Left ventricle myocardium inferior (tissue), 1 donor: ENCODE data around the gene EML6. TPM values are rescaled to one million over a fixed set of nuclear protein-coding genes. Genes with fewer than 3 reads are reported as not detected.

Source experiments
- DNase-seq: peaks from one replicate; pipeline ENCODE4 v3.0.0-alpha.2; 2020
- H3K27ac ChIP-seq: fragments of 200-600 bp; replicated peaks from 2 replicates; pipeline ENCODE4 v1.8.0; 2021
- H3K27me3 ChIP-seq: fragments of 200-600 bp; 2 replicates; pipeline ENCODE4 v1.8.0; 2021; ENCODE audit warnings: low read depth
- H3K36me3 ChIP-seq: fragments of 200-600 bp; 2 replicates; pipeline ENCODE4 v1.8.0; 2021
- H3K4me1 ChIP-seq: fragments of 200-600 bp; 2 replicates; pipeline ENCODE4 v1.8.0; 2021
- H3K4me3 ChIP-seq: fragments of 200-600 bp; 2 replicates; pipeline ENCODE4 v1.8.0; 2021; ENCODE audit warnings: mild to moderate bottlenecking, moderate library complexity
- H3K9me3 ChIP-seq: fragments of 200-600 bp; replicated peaks from 2 replicates; pipeline ENCODE4 v1.8.0; 2021
- intact Hi-C: fragments of 100-400 bp; cut with micrococcal nuclease; formaldehyde crosslinking; loops from one replicate; pipeline ENCODE4 v1.11.0; 2022
- long read RNA-seq: library from polyadenylated mRNA; unstranded; transcript quantifications from one replicate; pipeline ENCODE4 v2.0.0, GENCODE V29; 2021
- total RNA-seq: library from RNA; stranded (reverse); fragmentation: NEBNext Ultra II Directional; extraction: Animal tissue kit (Norgen Biotek cat#: 25700); gene quantifications from one replicate; pipeline ENCODE4 v1.2.1, GENCODE V29; 2021
- TF ChIP-seq, protein P1 (sequence below): fragments of 200-600 bp; IDR thresholded peaks from 2 replicates; pipeline ENCODE4 v1.8.0; 2021; ENCODE audit warnings: antibody characterized with exemption, mild to moderate bottlenecking, borderline replicate concordance
- donor health status: DM: no; HTN: yes; CAD: no; lungs with severe emphysema.

EML6 gene
- 0.77 TPM for total RNA-seq
- long read RNA-seq = 0 reads

DNA sequence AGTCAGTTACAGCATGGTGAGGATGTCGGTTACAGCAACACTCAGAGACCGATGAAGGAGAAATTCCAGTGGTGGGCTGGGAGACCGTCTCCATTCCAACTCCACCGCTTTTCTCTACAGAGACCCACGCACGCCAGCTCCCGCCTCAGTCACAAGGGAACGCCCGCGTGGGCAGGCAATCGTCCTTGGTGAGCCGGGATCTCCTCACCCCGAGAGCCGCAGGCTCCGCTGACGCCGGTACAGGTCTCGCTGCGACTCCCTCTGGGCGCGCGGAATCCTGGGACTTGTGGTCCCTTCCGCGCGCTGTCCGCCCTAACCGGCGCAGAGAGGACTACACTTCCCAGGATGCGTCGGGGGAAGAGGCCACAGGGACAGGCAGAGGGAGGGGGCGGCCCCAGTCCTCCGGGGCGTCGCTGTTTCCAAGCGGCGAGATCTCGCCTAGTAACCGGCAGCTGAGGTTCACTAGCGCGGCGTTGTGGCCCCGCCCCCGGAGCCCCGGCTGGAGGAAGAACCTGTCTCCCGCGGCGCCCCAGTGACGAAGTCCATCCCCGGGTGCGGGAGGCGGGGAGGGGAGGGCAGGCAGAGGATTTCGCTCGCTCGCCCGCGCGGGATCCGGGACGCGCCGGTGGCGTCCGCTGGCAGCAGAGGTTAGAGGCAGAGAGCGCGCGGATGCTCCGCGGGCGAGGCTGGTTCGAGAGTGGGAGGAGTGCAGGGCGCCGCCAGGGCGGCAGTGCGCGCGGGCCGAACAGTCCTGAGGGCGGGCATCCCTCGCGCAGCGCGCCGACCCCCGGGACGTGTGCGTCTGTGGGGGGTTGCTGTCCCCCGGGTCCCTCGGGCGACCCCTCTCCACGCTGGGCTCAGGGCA, at the start of gene EML6:
Gene EML6, plus strand, starts transcription at position 532 of the 865 bp plus-strand sequence. CDS start 1,400 bp downstream, outside the sequence.
- peak within 1 kb of the TSS; percentile 87 for H3K4me3 ChIP-seq
- H3K27me3 ChIP-seq = peaks cover 5% of the 10 kb centered on the region
- no peaks in the 10 kb centered on the region for H3K36me3 ChIP-seq
- peaks cover 25% of the 10 kb centered on the region for H3K4me1 ChIP-seq
- intact Hi-C loops = no loop called here
- TF ChIP-seq, protein P1, sequence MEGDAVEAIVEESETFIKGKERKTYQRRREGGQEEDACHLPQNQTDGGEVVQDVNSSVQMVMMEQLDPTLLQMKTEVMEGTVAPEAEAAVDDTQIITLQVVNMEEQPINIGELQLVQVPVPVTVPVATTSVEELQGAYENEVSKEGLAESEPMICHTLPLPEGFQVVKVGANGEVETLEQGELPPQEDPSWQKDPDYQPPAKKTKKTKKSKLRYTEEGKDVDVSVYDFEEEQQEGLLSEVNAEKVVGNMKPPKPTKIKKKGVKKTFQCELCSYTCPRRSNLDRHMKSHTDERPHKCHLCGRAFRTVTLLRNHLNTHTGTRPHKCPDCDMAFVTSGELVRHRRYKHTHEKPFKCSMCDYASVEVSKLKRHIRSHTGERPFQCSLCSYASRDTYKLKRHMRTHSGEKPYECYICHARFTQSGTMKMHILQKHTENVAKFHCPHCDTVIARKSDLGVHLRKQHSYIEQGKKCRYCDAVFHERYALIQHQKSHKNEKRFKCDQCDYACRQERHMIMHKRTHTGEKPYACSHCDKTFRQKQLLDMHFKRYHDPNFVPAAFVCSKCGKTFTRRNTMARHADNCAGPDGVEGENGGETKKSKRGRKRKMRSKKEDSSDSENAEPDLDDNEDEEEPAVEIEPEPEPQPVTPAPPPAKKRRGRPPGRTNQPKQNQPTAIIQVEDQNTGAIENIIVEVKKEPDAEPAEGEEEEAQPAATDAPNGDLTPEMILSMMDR = peak; percentile 44
- peak; percentile 97 for DNase-seq
- H3K9me3 ChIP-seq = no peaks in the 10 kb centered on the region
- peak within 1 kb of the TSS; percentile 83 for H3K27ac ChIP-seq

DNA sequence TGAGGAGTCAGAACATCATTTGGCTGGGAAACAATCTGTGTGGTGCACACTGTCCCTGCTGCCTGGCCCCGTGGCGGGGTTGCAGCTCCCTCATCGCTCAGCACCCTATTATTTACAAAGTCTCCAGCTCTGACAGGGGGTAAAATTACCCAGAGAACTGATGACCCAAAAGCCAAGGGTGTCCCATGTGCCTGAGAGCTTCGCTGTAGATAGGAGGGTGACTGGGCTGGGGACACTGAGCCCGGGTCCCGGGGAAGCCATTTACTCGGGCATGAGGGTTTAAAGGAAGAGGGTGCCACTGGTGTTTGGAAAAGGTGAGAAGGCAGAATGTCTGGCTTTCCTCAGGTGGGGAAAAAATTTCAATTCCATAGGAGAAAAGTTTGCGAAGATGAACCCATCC, 48.2 kb upstream of the EML6 start:
- H3K9me3 ChIP-seq = no peaks in the 10 kb centered on the region
- TF ChIP-seq, protein P1 = no peak
- intact Hi-C loops = no loop called here
- H3K27ac ChIP-seq = peak overlapping the region; percentile 47
- H3K4me1 ChIP-seq = peaks cover 60% of the 10 kb centered on the region
- no peak overlapping the region for H3K4me3 ChIP-seq
- peaks cover 14% of the 10 kb centered on the region for H3K36me3 ChIP-seq
- no peaks in the 10 kb centered on the region for H3K27me3 ChIP-seq
- DNase-seq = no peak

DNA sequence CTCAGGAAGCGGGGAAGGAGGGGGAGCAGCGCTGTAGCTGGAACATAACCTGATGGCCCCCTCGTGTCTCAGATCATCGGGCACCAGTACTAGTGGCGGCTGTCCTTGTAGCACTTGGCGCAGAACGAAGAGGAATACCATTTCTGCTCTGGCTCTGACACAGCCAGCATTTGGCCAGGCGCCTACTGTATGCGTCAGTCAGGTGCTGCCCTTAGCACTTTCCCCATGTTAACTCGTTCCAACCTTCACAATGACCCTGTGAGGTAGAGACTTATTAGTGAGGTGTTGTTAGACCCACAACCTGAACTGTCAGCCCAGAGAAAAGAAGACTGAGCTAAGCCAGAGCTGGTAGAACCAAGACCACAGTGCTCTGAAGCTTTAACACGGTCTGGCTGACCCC, 47.7 kb upstream of the EML6 start:
- H3K27ac ChIP-seq = peak overlapping the region; percentile 47

DNA sequence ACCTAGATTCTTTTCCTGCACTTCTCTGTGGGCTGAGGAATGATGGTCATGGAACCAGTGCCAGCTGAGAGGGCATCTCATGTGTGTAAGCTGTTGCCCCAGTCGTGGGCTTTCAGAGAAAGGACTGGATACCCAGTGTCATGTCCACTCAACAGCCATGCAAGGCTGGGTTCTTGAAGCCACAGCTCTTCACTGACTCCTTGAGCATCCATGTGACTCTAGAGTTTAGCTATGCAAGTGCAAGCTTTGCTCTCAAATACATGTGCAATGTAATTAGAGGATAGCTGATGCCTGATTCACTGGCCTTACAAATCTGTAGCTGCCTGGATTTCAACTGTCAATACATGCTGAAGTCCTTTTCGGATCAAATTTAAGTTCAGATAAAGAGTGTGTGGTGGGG, 46.8 kb upstream of the EML6 start:
- TF ChIP-seq, protein P1 = no peak
- no peak overlapping the region for H3K27ac ChIP-seq
- H3K4me1 ChIP-seq = peaks cover 58% of the 10 kb centered on the region
- no peaks in the 10 kb centered on the region for H3K9me3 ChIP-seq
- no peak overlapping the region for H3K4me3 ChIP-seq
- intact Hi-C loops = no loop called here
- DNase-seq = no peak
- no peaks in the 10 kb centered on the region for H3K27me3 ChIP-seq
- no peaks in the 10 kb centered on the region for H3K36me3 ChIP-seq

More for the DNA sequence above, 47.7 kb upstream of the EML6 start:
- TF ChIP-seq, protein P1 = no peak
- Histone ChIP-seq H3K27me3 (no peaks in the 10 kb centered on the region), H3K36me3 (peaks cover 9% of the 10 kb centered on the region), H3K4me3 (no peak overlapping the region), H3K4me1 (peaks cover 60% of the 10 kb centered on the region), H3K9me3 (no peaks in the 10 kb centered on the region)
- intact Hi-C loops = no loop called here
- DNase-seq = peak; percentile 70

DNA sequence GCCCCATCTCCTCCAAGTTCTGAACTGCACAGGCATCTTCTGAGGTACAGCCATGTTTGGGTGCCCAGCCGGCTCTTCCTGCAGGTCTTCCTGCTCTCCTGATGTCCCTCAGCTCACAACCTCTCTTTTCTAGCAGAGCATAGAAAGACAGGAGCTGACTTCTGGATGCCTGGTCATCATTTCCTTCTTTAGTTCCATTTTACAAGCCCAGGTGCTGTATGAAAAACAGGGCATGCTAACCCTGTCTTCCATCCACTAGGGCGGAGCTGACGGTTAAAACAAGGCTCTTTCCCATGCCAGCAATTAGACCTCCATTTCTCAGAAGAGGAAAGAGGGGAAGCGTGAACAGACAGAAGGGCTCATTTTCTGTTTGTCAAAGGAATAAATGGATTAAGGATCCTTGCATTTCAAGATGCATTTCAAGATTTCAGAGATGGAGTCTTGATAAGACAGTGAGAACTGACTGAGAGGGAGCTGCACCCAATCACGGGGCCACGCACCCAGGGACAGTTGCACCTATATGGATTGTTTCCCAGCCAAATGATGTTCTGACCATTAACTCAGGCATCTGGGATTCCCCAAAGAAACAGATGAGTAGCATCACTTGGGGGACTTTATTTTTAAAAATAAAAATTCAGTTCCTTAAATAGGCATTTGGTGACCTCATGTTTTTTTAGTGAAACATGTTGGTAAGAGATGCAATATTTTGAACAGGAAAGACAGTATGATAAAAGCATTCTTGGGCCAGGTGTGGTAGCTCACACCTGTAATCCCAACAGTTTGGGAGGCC, 45.8 kb upstream of the EML6 start:
- TF ChIP-seq, protein P1 = no peak
- no peaks in the 10 kb centered on the region for H3K27me3 ChIP-seq
- no peaks in the 10 kb centered on the region for H3K36me3 ChIP-seq
- intact Hi-C loops = no loop called here
- DNase-seq = no peak
- H3K9me3 ChIP-seq = no peaks in the 10 kb centered on the region
- H3K4me3 ChIP-seq = no peak overlapping the region
- peaks cover 48% of the 10 kb centered on the region for H3K4me1 ChIP-seq
- H3K27ac ChIP-seq = no peak overlapping the region
